Muscle layer of duodenum (tissue), 2 donors: ENCODE measurements around the gene SYNE4.
"Not testable (repeated sequence)": the region's sequence is repeated elsewhere in the genome, so short reads cannot be mapped to it uniquely, and the experiment has no call there.

Experiments used
- H3K27ac ChIP-seq: one replicate; pipeline ENCODE4 v1.7.0; 2013; ENCODE audit warnings: mild to moderate bottlenecking, low read length
- H3K27me3 ChIP-seq: one replicate; pipeline ENCODE4 v1.7.0; 2013; ENCODE audit warnings: low read depth, mild to moderate bottlenecking, control low read depth, low read length
- H3K36me3 ChIP-seq, 2 donors: one replicate each; pipeline ENCODE4 v1.7.0; 2013; ENCODE audit warnings: low read length in 2 of 2, control low read depth in 1 of 2, mild to moderate bottlenecking in 1 of 2; ENCODE audit not compliant: insufficient read depth in 2 of 2, control insufficient read depth in 1 of 2
- H3K4me1 ChIP-seq, 2 donors: one replicate each; pipeline ENCODE4 v1.7.0; 2013; ENCODE audit warnings: low read length in 2 of 2, mild to moderate bottlenecking in 2 of 2, control low read depth in 1 of 2, moderate library complexity in 1 of 2; ENCODE audit not compliant: insufficient read depth in 2 of 2, control insufficient read depth in 1 of 2
- H3K4me3 ChIP-seq, 2 donors: one replicate each; pipeline ENCODE4 v1.7.0; 2013; ENCODE audit warnings: low read length in 2 of 2, low read depth in 1 of 2, mild to moderate bottlenecking in 1 of 2
- H3K9me3 ChIP-seq, 2 donors: one replicate each; pipeline ENCODE4 v1.7.0; 2013; ENCODE audit warnings: low read length in 2 of 2, control low read depth in 1 of 2, mild to moderate bottlenecking in 1 of 2; ENCODE audit not compliant: control insufficient read depth in 1 of 2
- donor health status: healthy.

Gene SYNE4

DNA sequence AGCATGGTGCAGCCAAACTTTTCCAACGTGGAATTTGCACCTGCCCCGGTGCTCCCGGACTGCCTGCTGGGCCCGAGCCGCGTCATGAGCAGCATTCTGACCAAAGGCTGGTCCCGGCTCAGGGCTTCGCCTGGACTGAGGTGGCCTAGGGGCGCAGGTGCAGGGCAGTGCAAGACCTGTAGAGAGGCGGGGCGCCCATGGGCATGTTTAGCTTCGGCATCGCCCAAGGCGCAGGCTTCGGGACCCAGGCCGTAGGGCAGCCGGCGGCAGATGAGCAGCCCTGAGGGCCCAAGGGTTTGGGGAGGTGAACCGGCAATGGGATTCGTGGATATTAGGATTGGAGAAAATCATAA lies 48.7 kb downstream of the SYNE4 start:
- H3K27ac ChIP-seq, result no peak overlapping the region
- H3K4me1 ChIP-seq, result peaks cover 0 to 11% of the 10 kb centered on the region in 2 donors
- H3K9me3 ChIP-seq, result no peaks in the 10 kb centered on the region
- H3K4me3 ChIP-seq, result no peak overlapping the region
- peaks cover 20% of the 10 kb centered on the region for H3K27me3 ChIP-seq
- no peaks in the 10 kb centered on the region for H3K36me3 ChIP-seq

DNA sequence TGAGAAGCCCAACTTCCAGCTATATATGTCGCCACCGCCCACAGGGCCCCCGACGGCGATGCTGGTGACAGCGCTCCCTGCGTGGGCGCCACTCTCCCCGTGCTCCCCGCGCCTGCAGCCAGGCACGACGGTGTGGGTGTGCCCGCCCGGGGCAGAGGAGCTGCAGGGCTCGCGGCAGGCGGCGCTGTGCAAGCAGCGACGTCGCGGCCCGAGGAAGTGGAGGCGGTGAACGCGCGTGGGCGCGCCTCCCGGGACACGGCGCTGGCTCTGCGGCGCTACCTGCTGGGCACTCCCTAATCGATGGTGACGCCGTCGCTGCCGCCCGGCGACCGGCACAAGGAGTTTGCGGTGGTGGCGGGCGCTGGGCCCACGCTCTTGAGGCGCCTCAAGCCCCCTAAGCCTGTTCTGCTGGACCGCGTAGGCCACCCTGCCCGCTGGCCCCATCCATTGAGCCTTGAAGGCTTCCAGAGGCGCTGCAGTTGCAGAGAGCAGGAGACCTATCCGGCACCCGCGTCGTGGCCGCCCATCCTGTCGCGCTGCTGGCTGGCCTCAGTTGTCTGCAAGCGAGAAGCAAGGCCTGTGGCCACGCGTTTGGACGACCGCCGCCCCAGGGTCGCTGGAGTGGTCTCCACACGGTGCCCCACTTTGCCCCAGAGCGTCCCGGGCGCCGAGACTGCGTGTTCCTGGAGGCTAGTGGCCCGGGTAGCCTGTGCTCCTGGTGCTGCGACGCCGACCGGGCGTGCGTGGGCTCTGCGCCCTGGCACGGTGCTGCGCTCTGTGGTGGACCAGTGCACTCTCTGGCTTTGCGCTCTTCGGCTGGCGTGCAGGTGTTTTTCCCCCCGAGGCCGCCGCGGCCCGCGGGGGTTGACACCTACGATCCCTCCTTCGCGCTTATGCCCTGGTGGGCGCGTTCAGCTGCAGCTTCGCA lies 49.3 kb downstream of the SYNE4 start:
- Histone ChIP-seq H3K4me3 (peak overlapping the region in 1 of 2 donors; percentile 21), H3K36me3 (no peaks in the 10 kb centered on the region), H3K9me3 (no peaks in the 10 kb centered on the region), H3K27ac (no peak overlapping the region), H3K4me1 (peaks cover 0 to 11% of the 10 kb centered on the region in 2 donors), H3K27me3 (peaks cover 20% of the 10 kb centered on the region)

DNA sequence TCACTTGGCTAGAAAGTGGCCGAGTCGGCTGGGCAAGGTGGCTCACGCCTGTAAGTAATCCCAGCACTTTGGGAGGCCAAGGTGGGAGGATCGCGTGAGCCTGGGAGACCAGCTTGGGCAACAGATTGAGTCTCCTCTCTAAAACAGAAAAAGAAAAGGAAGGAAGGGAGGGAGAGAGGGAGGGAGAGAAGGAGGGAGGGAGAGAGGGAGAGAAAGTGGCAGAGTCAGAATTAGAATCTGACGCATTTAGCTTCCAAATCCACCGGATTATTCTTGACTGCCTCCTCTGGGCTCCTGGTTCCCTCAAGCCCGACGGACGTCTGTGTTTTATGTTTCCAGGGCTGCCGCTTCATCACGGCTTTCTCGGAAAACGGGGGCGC lies 50.0 kb downstream of the SYNE4 start:
- H3K4me3 ChIP-seq, result peak overlapping the region in 1 of 2 donors; percentile 21
- H3K9me3 ChIP-seq, result no peaks in the 10 kb centered on the region
- H3K4me1 ChIP-seq, result peaks cover 0 to 11% of the 10 kb centered on the region in 2 donors
- H3K27me3 ChIP-seq, result peaks cover 20% of the 10 kb centered on the region
- no peak overlapping the region for H3K27ac ChIP-seq
- H3K36me3 ChIP-seq, result no peaks in the 10 kb centered on the region

DNA sequence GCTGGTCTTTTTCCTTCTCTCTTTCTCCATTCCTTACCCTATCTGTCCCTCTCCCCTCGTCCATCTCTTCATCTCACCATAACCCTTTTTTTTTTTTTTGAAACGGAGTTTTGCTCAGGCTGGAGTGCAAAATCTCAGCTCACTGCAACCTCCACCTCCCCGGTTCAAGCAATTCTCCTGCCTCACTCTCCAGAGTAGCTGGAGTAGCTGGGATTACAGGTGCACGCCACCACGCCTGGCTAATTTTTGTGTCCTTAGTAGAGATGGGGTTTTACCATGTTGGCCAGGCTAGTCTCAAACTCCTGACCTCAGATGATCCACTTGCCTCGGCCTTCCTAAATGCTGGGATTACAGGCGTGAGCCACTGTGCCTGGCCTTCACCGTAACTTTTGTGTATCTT lies 51.2 kb downstream of the SYNE4 start:
- H3K9me3 ChIP-seq, result not testable (repeated sequence)

DNA sequence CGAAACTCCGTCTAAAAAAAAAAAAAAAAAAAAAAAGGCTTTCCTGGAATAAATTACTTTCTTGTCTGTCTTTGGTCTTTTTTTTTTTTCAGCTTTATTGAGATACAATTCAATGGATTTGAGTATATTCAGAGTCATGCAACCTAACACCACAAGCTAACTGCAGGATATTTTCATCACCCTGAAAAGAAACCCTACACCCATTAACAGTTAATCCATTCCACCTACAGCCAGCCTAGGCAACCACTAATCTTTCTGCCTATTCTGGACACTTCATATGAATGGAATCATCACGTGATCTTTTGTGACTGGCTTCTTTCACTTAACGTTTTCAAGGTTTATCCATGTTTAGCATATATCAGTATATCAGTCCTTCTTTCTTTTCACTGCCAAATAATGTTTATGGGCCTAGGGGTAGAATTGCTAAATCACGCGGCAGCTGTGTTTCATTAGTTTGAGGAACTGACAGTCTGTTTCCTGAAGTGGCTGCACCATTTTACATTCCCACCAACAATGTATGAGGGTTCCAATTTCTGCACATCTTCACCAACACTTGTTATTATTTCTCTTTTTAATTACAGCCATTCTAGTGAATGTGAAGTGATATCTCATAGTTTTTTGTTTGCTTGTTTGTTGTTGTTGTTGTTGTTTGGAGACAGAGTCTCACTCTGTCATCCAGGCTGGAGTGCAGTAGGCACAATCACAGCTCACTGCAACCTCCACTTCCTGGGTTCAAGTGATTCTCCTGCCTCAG lies 52.6 kb downstream of the SYNE4 start:
- H3K36me3 ChIP-seq, result no peaks in the 10 kb centered on the region
- H3K4me3 ChIP-seq, result no peak overlapping the region
- peaks cover 0 to 11% of the 10 kb centered on the region in 2 donors for H3K4me1 ChIP-seq
- H3K27me3 ChIP-seq, result peaks cover 20% of the 10 kb centered on the region
- no peaks in the 10 kb centered on the region for H3K9me3 ChIP-seq
- H3K27ac ChIP-seq, result no peak overlapping the region

More for the DNA sequence above, 51.2 kb downstream of the SYNE4 start:
- peaks cover 20% of the 10 kb centered on the region for H3K27me3 ChIP-seq
- H3K27ac ChIP-seq, H3K36me3 ChIP-seq, H3K4me3 ChIP-seq: not testable (repeated sequence)
- peaks cover 0 to 11% of the 10 kb centered on the region in 2 donors for H3K4me1 ChIP-seq
